Endothelial cell of umbilical vein (primary cell): ENCODE measurements around the gene RPL18A. TPM values are rescaled to one million over a fixed set of nuclear protein-coding genes. Genes with fewer than 3 reads are reported as not detected.
A peak's percentile ranks its signal among the peaks of the same experiment; 100 is the strongest.

ENCODE experiments used
- BruUV-seq: library from RNA; stranded (reverse); fragments of 400-500 nt; replicated peaks from 2 replicates; lab custom pipeline; 2021; lab: Mats Ljungman, UMichigan
- CTCF ChIA-PET: fragments of 300-600, 350-600 bp; sonication (Branson Sonifier 250); formaldehyde crosslinking; loops from one replicate; lab custom pipeline; 2021; ENCODE audit warnings: antibody characterized with exemption, inconsistent platforms; lab: Charles Lee
- POLR2A ChIA-PET: fragments of 300-600, 350-600 bp; sonication (Branson Sonifier 250); formaldehyde crosslinking; loops from one replicate; lab custom pipeline; 2021; ENCODE audit warnings: antibody characterized with exemption, inconsistent platforms; lab: Charles Lee
- DNase-seq: peaks from one replicate; pipeline ENCODE4 v3.0.0-alpha.2; 2011; ENCODE audit warnings: low read depth, low spot score
- FAIRE-seq: peaks from 2 replicates; lab custom pipeline; 2011; peaks lifted over from hg19 to GRCh38; lab: Jason Lieb, UNC
- H2AFZ ChIP-seq: 2 replicates; pipeline ENCODE4 v1.6.0; 2012; ENCODE audit warnings: low read depth, low read length, control low read depth, inconsistent platforms
- H3K27ac ChIP-seq: 2 replicates; pipeline ENCODE4 v1.5.1; 2011; ENCODE audit warnings: low read depth, mild to moderate bottlenecking, control low read depth, low read length, moderate library complexity; ENCODE audit not compliant: insufficient read depth
- H3K27me3 ChIP-seq, 2 experiments: 2 replicates each; pipeline versions ENCODE4 v1.6.0 to v1.6.1; 2011; ENCODE audit warnings: low read length in 2 of 2, mixed read lengths in 1 of 2; ENCODE audit not compliant: control insufficient read depth in 2 of 2, insufficient read depth in 2 of 2
- H3K36me3 ChIP-seq, 2 experiments: 2 replicates in 1 of 2; 3 replicates in 1 of 2; pipeline ENCODE4 v1.5.1; 2011; ENCODE audit warnings: low read length in 2 of 2, mild to moderate bottlenecking in 1 of 2, moderate library complexity in 1 of 2; ENCODE audit not compliant: control insufficient read depth in 2 of 2, insufficient read depth in 2 of 2; ENCODE audit errors: extremely low read depth in 1 of 2
- H3K4me1 ChIP-seq: 3 replicates; pipeline ENCODE4 v1.5.1; 2011; ENCODE audit warnings: mild to moderate bottlenecking, low read length; ENCODE audit not compliant: control insufficient read depth, insufficient read depth; ENCODE audit errors: extremely low read depth
- H3K4me2 ChIP-seq: 2 replicates; pipeline ENCODE4 v1.6.1; 2011; ENCODE audit warnings: low read length, control low read depth, mixed read lengths; ENCODE audit not compliant: insufficient read depth
- H3K4me3 ChIP-seq, 3 experiments: fragments of 200-600 bp in 1 of 3; sonication (generic), shearing (Covaris generic) in 1 of 3; replicated peaks in 1 of 3; 2 replicates each; pipeline ENCODE4 v1.5.1; 2011 to 2016; ENCODE audit warnings: control low read depth in 3 of 3, low read length in 3 of 3, mild to moderate bottlenecking in 2 of 3, inconsistent platforms in 1 of 3, low read depth in 1 of 3, moderate library complexity in 1 of 3; ENCODE audit not compliant: insufficient read depth in 1 of 3
- H3K79me2 ChIP-seq: 2 replicates; pipeline ENCODE4 v1.6.0; 2012; ENCODE audit warnings: low read length, inconsistent platforms; ENCODE audit not compliant: control insufficient read depth, insufficient read depth
- H3K9ac ChIP-seq: replicated peaks from 2 replicates; pipeline ENCODE3; 2011; ENCODE audit warnings: low read length, control low read depth; ENCODE audit not compliant: insufficient read depth; ENCODE audit errors: extremely low read depth
- H3K9me1 ChIP-seq: replicated peaks from 3 replicates; pipeline ENCODE4 v1.6.0; 2011; ENCODE audit warnings: mild to moderate bottlenecking, low read length; ENCODE audit not compliant: control insufficient read depth, insufficient read depth; ENCODE audit errors: extremely low read depth
- H3K9me3 ChIP-seq: replicated peaks from 2 replicates; pipeline ENCODE4 v1.5.1; 2012; ENCODE audit warnings: low read length, inconsistent platforms; ENCODE audit not compliant: control insufficient read depth, insufficient read depth
- H4K20me1 ChIP-seq: replicated peaks from 2 replicates; pipeline ENCODE3; 2011; ENCODE audit warnings: mild to moderate bottlenecking, low read length; ENCODE audit not compliant: control insufficient read depth, insufficient read depth; ENCODE audit errors: extremely low read depth
- JUN ChIP-seq: IDR thresholded peaks from 2 replicates; pipeline ENCODE4 v1.6.1; 2011; ENCODE audit warnings: borderline replicate concordance, low read depth; ENCODE audit not compliant: insufficient read length, insufficient read depth
- POLR2A ChIP-seq: IDR thresholded peaks from 2 replicates; pipeline ENCODE4 v1.6.1; 2012; ENCODE audit warnings: low read depth, mild to moderate bottlenecking, control low read depth, low read length
- dilution Hi-C: fragments of 300-500 bp; cut with MboI; formaldehyde crosslinking; loops from one replicate; pipeline ENCODE4 v1.15.0; 2019; ENCODE audit warnings: low sequenced_read_pairs; ENCODE audit not compliant: extremely low pct_ligation_motif_present
- intact Hi-C: fragments of 100-400 bp; cut with micrococcal nuclease; formaldehyde crosslinking; loops from one replicate; pipeline ENCODE4 v1.10.0; 2022
- polyA plus RNA-seq, 4 experiments: library from polyadenylated mRNA; depleted of rRNA in 3 of 4; stranded (reverse) in 3 of 4; unstranded in 1 of 4; fragments of >200 nt; gene quantifications; 2 replicates each; pipeline versions ENCODE4 v1.2.1 to v1.2.3, GENCODE V29; 2011 to 2012; ENCODE audit warnings: missing spikeins in 1 of 4
- total RNA-seq: library from RNA; stranded (reverse); gene quantifications from 2 replicates; pipeline ENCODE4 v1.2.3, GENCODE V29; 2021
- TF ChIP-seq, protein P1 (sequence below), 2 donors: IDR thresholded peaks; 1 replicate in 1 of 2; 2 replicates in 1 of 2; pipeline ENCODE4 v1.5.1; 2011; ENCODE audit warnings: low read length in 2 of 2, mild to moderate bottlenecking in 2 of 2, moderate library complexity in 2 of 2, control low read depth in 1 of 2, inconsistent platforms in 1 of 2, low read depth in 1 of 2; ENCODE audit not compliant: insufficient read depth in 1 of 2; ENCODE audit errors: extremely low read depth in 1 of 2

The RPL18A gene
- total and polyA plus RNA-seq, 2 donors (not counting 3 experiments of a cell fraction or from before 2014, with no cell fraction given): 1,970 to 2,869 TPM

GRCh38 chr19:17855280-17856152 lies 4.2 kb upstream of the RPL18A start:
- dilution Hi-C loops (no loop called here), intact Hi-C loops (loop anchor here (1.0 kb wide), 3 partner anchors 71 to 414 kb away; no protein-coding TSS in a partner anchor)
- ChIA-PET CTCF (interaction anchor here (0.7 to 2.5 kb wide), 20 partner anchors 8 to 414 kb away, joined by 3 to 15 read pairs (median 4); partner anchors contain the start of genes B3GNT3, CCDC124 and JAK3), POLR2A (interaction anchor here (0.6 kb wide), 1 partner anchor 113 kb away, joined by 3 read pairs; no protein-coding TSS in a partner anchor)
- DNase-seq (peak; percentile 67), FAIRE-seq (peak; percentile 92)
- H3K4me3 ChIP-seq: no peak overlapping the region
- no peak overlapping the region for H3K27ac ChIP-seq
- H4K20me1 ChIP-seq: no peaks in the 10 kb centered on the region
- TF ChIP-seq JUN (no peak), POLR2A (no peak)
- TF ChIP-seq, protein P1, sequence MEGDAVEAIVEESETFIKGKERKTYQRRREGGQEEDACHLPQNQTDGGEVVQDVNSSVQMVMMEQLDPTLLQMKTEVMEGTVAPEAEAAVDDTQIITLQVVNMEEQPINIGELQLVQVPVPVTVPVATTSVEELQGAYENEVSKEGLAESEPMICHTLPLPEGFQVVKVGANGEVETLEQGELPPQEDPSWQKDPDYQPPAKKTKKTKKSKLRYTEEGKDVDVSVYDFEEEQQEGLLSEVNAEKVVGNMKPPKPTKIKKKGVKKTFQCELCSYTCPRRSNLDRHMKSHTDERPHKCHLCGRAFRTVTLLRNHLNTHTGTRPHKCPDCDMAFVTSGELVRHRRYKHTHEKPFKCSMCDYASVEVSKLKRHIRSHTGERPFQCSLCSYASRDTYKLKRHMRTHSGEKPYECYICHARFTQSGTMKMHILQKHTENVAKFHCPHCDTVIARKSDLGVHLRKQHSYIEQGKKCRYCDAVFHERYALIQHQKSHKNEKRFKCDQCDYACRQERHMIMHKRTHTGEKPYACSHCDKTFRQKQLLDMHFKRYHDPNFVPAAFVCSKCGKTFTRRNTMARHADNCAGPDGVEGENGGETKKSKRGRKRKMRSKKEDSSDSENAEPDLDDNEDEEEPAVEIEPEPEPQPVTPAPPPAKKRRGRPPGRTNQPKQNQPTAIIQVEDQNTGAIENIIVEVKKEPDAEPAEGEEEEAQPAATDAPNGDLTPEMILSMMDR (IDR thresholded peaks at IDR 0.05; ENCODE audit: extremely low read depth in 1 of 2, insufficient read depth in 1 of 2, low read depth in 1 of 2, low read length in 2 of 2): peak; percentile 92 to 99
- H3K9ac ChIP-seq: no peak overlapping the region
- H3K4me1 ChIP-seq: peaks cover 3% of the 10 kb centered on the region
- no peaks in the 10 kb centered on the region for H3K36me3 ChIP-seq
- H3K9me1 ChIP-seq: no peaks in the 10 kb centered on the region
- peaks cover 8% of the 10 kb centered on the region for H3K79me2 ChIP-seq
- H3K27me3 ChIP-seq: no peaks in the 10 kb centered on the region
- no peaks in the 10 kb centered on the region for H3K9me3 ChIP-seq
- H2AFZ ChIP-seq: no peak overlapping the region
- no peak overlapping the region for H3K4me2 ChIP-seq
- BruUV-seq: no TSS peak
